HG02759 (cell line): ENCODE results near the gene RBM38.

ENCODE experiments used
- ATAC-seq: cut with Tn5 transposase; IDR thresholded peaks from one replicate; pipeline ENCODE4 v1.9.1; 2021; ENCODE audit warnings: mild to moderate bottlenecking, moderate library complexity; ENCODE audit not compliant: unreplicated experiment

Gene RBM38

GRCh38 chr20:57374343-57374930 lies 16.8 kb upstream of the RBM38 start:
- no peak for ATAC-seq

GRCh38 chr20:57374931-57375651 lies 16.1 kb upstream of the RBM38 start:
- ATAC-seq, result no peak

- ATAC-seq, result no peak
Measured at GRCh38 chr20:57375652-57376230, 15.5 kb upstream of the RBM38 start.

- ATAC-seq, result no peak
Measured at GRCh38 chr20:57377350-57377749, 13.8 kb upstream of the RBM38 start.

GRCh38 chr20:57378107-57378506 lies 13.1 kb upstream of the RBM38 start:
- no peak for ATAC-seq

- no peak for ATAC-seq
Measured at GRCh38 chr20:57378646-57379262, 12.4 kb upstream of the RBM38 start.

GRCh38 chr20:57379263-57379647 lies 11.9 kb upstream of the RBM38 start:
- no peak for ATAC-seq

- no peak for ATAC-seq
Measured at GRCh38 chr20:57380081-57380750, 11.0 kb upstream of the RBM38 start.

- no peak for ATAC-seq
Measured at GRCh38 chr20:57381596-57382503, 9.3 kb upstream of the RBM38 start.

- no peak for ATAC-seq
Measured at GRCh38 chr20:57382516-57382915, 8.7 kb upstream of the RBM38 start.

- ATAC-seq, result no peak
Measured at GRCh38 chr20:57383447-57384347, 7.5 kb upstream of the RBM38 start.

- ATAC-seq, result no peak
Measured at GRCh38 chr20:57384486-57384885, 6.7 kb upstream of the RBM38 start.

- no peak for ATAC-seq
Measured at GRCh38 chr20:57384953-57385761, 6.0 kb upstream of the RBM38 start.

- no peak for ATAC-seq
Measured at GRCh38 chr20:57385940-57386339, 5.3 kb upstream of the RBM38 start.

- no peak for ATAC-seq
Measured at GRCh38 chr20:57386762-57387161, 4.4 kb upstream of the RBM38 start.

GRCh38 chr20:57387463-57387862 lies 3.7 kb upstream of the RBM38 start:
- no peak for ATAC-seq

GRCh38 chr20:57387945-57388371 lies 3.2 kb upstream of the RBM38 start:
- ATAC-seq, result no peak

- ATAC-seq, result peak; percentile 30
Measured at GRCh38 chr20:57388953-57389694, 2.1 kb upstream of the RBM38 start.
